ENCODE measurements around the gene TNFRSF11A. TPM values are rescaled to one million over a fixed set of nuclear protein-coding genes. Genes with fewer than 3 reads are reported as not detected.

The TNFRSF11A gene
- total RNA-seq, 1 donor from 2014 or later, result 8.9 TPM

DNA sequence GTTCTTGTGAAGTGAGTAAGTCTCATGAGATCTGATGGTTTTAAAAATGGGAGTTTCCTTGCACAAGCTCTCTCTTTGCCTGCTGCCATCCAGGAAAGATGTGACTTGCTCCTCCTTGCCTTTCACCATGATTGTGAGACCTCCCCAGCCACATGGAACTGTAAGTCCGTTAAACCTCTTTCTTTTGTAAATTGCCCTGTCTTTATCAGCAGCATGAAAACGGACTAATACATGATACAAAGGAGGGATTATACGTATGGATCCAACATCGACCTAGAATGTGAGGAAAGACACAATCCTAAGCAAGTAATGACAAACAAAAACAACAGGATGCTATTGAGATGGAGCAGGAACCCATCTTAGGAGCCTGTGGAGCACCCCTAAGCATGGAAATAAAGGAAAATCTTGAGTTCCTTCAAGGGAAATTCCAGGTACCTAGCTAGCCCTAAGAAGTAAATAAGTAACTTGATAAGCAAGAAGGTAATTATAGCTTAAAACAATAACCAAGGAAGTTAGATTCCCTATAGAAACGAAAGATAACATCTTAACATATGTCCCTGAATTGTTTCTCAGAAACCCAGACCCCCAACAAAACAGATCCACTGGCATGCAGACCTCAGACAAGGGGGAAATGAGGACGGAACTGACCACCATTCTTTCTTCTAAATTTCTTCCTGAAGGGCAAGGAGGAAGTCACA, 1.5 kb upstream of the TNFRSF11A start:
- Histone ChIP-seq H3K9me3 (ENCODE audit: control insufficient read depth in 3 of 3, low read length in 3 of 3) (no peaks in the 10 kb centered on the region), H3K27ac (ENCODE audit: low read depth, low read length) (no peak overlapping the region), H3K27me3 (ENCODE audit: control insufficient read depth in 3 of 3, insufficient read depth in 3 of 3, low read length in 3 of 3) (peaks cover 45 to 52% (median 48%) of the 10 kb centered on the region in 3 donors), H3K9ac (ENCODE audit: low read depth in 1 of 3, low read length in 3 of 3) (no peak overlapping the region), H3K4me1 (ENCODE audit: control insufficient read depth in 3 of 3, insufficient read depth in 3 of 3, low read length in 3 of 3) (peaks cover 12 to 18% (median 15%) of the 10 kb centered on the region in 3 donors), H3K4me3 (ENCODE audit: low read length in 3 of 3) (no peak overlapping the region), H3K36me3 (ENCODE audit: control insufficient read depth in 3 of 3, insufficient read depth in 3 of 3, low read length in 3 of 3) (no peaks in the 10 kb centered on the region)

DNA sequence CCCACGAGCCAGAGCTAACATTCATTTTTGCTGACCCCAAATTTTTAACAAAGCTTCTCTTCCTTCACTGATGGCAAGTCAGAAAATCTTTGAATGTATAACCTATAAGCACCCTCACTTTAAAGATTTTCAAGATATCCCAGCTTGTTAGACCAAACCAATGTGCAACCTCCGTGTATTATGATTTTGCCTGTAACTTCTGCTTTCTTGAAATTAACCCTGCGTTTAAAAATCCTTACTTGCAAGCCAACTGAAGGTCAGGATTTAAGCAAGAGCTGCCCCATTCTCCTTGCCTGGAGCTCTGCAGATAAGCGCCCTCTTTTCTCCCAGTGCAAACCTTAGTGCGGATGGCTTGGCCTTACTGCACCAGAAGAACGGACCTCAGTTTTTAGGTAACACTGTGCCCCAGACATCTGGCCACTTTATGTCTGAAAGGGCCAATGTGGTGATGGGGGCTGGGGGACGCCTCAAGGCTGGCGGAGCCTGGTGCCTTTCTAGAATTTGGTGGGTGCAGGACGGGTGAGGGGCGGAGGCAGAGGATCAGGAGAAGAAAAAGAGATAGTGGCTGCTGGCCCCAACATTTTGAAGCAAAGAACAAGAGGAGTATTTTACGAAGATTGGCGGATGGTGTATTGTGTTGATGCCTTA, 805 bp upstream of the TNFRSF11A start:
- Histone ChIP-seq H3K9ac (ENCODE audit: low read depth in 1 of 3, low read length in 3 of 3) (no peak overlapping the region), H3K27me3 (ENCODE audit: control insufficient read depth in 3 of 3, insufficient read depth in 3 of 3, low read length in 3 of 3) (peaks cover 52 to 57% (median 53%) of the 10 kb centered on the region in 3 donors), H3K4me1 (ENCODE audit: control insufficient read depth in 3 of 3, insufficient read depth in 3 of 3, low read length in 3 of 3) (peaks cover 12 to 18% (median 15%) of the 10 kb centered on the region in 3 donors), H3K9me3 (ENCODE audit: control insufficient read depth in 3 of 3, low read length in 3 of 3) (no peaks in the 10 kb centered on the region), H3K4me3 (ENCODE audit: low read length in 3 of 3) (no peak overlapping the region), H3K36me3 (ENCODE audit: control insufficient read depth in 3 of 3, insufficient read depth in 3 of 3, low read length in 3 of 3) (no peaks in the 10 kb centered on the region), H3K27ac (ENCODE audit: low read depth, low read length) (no peak overlapping the region)

DNA sequence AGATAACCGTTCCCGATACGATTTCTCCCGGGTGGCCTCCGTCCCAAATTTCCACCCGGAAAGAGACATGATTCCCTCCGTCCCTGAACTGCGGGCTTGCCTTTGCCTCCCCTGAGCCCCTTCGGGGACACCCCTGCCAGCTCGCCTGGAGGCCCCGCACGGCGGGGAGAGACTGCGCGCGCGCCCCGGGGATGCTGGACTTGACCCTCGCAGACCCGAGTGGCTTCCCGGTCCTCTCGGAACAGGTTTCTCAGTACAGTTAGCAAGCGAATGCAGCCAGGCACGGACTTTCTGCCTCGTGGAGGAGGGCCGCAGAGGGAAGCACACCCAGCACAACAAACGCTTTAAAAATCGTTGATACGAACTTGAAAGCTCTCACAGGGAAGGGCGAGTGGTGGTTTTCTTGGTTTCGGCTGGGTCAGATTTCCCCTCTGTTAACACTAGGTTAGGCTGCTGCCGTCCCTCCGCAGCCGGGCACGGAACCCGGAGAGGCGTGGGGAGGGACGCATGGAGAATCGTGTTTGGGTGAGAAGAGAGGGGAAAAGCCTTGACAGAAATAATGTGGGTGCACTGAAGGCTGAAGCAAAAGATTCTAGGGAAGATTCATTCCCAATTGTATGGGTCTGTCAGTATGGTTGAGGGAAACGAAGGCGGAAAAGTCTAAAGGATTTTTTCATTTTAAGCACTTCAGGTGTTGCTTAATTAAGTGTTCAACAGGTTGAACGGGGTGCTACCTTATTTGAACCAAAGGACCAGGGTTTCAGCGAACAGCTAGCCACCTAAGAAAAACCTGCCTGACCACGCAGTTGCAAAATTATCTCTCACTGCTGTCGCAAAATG, 916 bp downstream of the TNFRSF11A start:
- Histone ChIP-seq H3K27ac (ENCODE audit: low read depth, low read length) (no peak overlapping the region), H3K36me3 (ENCODE audit: control insufficient read depth in 3 of 3, insufficient read depth in 3 of 3, low read length in 3 of 3) (no peaks in the 10 kb centered on the region), H3K4me3 (ENCODE audit: low read length in 3 of 3) (peak overlapping the region; percentile 54 to 70 (median 65)), H3K4me1 (ENCODE audit: control insufficient read depth in 3 of 3, insufficient read depth in 3 of 3, low read length in 3 of 3) (peaks cover 12 to 22% (median 15%) of the 10 kb centered on the region in 3 donors), H3K27me3 (ENCODE audit: control insufficient read depth in 3 of 3, insufficient read depth in 3 of 3, low read length in 3 of 3) (peaks cover 65 to 67% (median 65%) of the 10 kb centered on the region in 3 donors), H3K9ac (ENCODE audit: low read depth in 1 of 3, low read length in 3 of 3) (peak overlapping the region; percentile 8 to 46 (median 20)), H3K9me3 (ENCODE audit: control insufficient read depth in 3 of 3, low read length in 3 of 3) (no peaks in the 10 kb centered on the region)

DNA sequence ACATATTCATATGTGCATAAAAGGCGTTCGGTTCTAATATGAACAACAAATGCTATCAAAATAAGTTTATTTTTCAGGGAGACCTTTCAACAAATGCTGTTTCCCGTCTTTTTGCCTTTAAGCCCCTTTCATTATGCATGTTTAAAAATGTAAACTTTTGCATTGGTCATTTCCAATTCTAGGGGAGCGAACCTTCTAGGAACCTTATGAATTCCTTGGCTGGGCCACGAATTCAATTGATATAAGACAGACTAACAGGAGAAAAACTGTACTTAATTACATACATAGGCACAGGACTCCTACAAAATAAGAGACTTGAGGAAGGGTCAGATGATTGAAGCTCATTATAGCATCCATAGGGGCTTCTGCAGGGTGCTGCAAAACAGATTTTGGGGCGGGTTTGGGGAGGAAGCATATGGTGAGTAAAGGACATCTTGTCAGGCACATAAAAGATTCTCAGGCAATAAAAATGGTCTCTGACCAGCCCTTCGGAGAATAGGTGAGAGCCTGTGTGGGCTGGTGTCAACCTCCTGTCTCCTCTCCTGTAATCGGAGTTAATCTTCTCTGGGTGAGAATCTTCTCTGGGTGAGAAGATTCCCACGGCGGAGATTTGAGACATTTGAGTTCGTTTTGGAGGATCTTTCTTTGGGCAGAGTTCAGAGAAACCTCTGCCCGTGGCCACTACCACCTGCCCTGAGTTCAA, 1.7 kb downstream of the TNFRSF11A start:
- H3K36me3 ChIP-seq (ENCODE audit: control insufficient read depth in 3 of 3, insufficient read depth in 3 of 3, low read length in 3 of 3), result no peaks in the 10 kb centered on the region
- H3K4me1 ChIP-seq (ENCODE audit: control insufficient read depth in 3 of 3, insufficient read depth in 3 of 3, low read length in 3 of 3), result peaks cover 12 to 22% (median 15%) of the 10 kb centered on the region in 3 donors
- peak overlapping the region in 2 of 3 donors; percentile 54 to 70 for H3K4me3 ChIP-seq (ENCODE audit: low read length in 3 of 3)
- H3K9me3 ChIP-seq (ENCODE audit: control insufficient read depth in 3 of 3, low read length in 3 of 3), result no peaks in the 10 kb centered on the region
- no peak overlapping the region for H3K27ac ChIP-seq (ENCODE audit: low read depth, low read length)
- H3K27me3 ChIP-seq (ENCODE audit: control insufficient read depth in 3 of 3, insufficient read depth in 3 of 3, low read length in 3 of 3), result peaks cover 65 to 70% (median 69%) of the 10 kb centered on the region in 3 donors
- H3K9ac ChIP-seq (ENCODE audit: low read depth in 1 of 3, low read length in 3 of 3), result no peak overlapping the region

DNA sequence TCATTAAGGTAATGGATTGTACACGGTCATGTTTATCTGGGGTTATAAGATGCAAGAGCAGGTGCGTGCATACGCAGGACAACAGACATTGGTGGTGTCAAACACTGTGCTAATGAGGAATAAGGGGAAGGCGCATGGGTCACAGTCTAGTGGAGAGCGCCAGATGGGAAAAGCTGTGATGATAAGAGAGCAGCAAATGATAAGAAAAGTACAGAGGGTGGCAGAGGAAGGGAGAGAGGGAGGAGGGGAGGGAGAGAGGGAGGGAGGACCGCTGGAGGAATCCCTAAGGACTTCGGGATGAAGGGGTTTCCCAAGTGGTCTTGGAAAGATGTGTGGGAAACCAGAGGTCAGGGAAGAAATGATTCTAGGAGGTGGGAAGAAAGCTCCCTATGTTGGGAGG, 2.9 kb downstream of the TNFRSF11A start:
- H3K9me3 ChIP-seq (ENCODE audit: control insufficient read depth in 3 of 3, low read length in 3 of 3), result no peaks in the 10 kb centered on the region
- H3K27ac ChIP-seq (ENCODE audit: low read depth, low read length), result no peak overlapping the region
- peaks cover 12 to 22% (median 15%) of the 10 kb centered on the region in 3 donors for H3K4me1 ChIP-seq (ENCODE audit: control insufficient read depth in 3 of 3, insufficient read depth in 3 of 3, low read length in 3 of 3)
- H3K27me3 ChIP-seq (ENCODE audit: control insufficient read depth in 3 of 3, insufficient read depth in 3 of 3, low read length in 3 of 3), result peaks cover 62 to 78% (median 72%) of the 10 kb centered on the region in 3 donors
- no peak overlapping the region for H3K4me3 ChIP-seq (ENCODE audit: low read length in 3 of 3)
- no peak overlapping the region for H3K9ac ChIP-seq (ENCODE audit: low read depth in 1 of 3, low read length in 3 of 3)
- no peaks in the 10 kb centered on the region for H3K36me3 ChIP-seq (ENCODE audit: control insufficient read depth in 3 of 3, insufficient read depth in 3 of 3, low read length in 3 of 3)

DNA sequence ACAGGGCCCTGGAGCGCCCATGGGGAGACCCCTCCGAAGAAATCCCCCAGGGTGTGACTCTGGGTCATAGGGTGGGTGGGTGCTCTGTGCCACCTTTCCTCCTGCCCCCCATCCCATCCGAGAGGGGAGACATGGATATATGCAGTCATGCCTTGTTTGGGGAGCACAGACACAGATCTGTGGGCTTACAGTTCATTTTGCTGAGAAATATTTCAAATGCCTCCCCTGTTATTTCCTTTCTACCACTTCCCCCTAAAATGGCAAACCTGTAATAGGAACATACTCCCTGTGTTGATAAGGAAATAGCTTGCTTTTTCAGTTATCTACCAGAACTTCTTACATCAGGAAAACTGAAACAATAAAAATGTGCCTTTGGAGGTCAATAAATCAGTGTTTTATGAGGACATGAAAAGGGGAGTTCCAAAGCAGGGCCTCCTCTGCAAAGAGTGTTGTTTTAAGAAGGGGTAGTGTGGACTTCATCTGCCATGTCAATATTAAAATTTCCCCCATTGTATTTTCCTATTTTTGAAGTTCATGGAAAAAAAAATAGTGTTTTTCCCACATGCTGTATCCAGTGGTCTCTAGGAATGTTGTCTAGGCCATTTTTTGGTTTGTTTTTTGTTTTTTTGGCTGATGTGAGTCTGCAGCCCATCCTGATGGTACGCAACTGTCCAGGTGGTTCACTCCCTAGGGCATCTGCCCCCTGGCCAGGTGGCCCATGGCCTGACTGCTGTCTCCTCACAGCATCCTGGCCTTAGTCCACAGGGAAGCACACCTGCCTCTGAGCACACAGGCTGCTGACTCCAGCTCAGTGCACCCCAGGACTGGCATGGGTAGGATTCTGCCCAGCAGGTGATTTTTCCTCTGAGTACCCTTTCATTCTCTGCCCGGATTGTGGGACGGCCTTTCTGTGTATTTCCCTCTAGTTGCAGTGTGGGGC, 3.7 kb downstream of the TNFRSF11A start:
- H3K36me3 ChIP-seq (ENCODE audit: control insufficient read depth in 3 of 3, insufficient read depth in 3 of 3, low read length in 3 of 3), result no peaks in the 10 kb centered on the region
- H3K27me3 ChIP-seq (ENCODE audit: control insufficient read depth in 3 of 3, insufficient read depth in 3 of 3, low read length in 3 of 3), result peaks cover 57 to 76% (median 65%) of the 10 kb centered on the region in 3 donors
- H3K4me3 ChIP-seq (ENCODE audit: low read length in 3 of 3), result no peak overlapping the region
- no peak overlapping the region for H3K27ac ChIP-seq (ENCODE audit: low read depth, low read length)
- H3K9ac ChIP-seq (ENCODE audit: low read depth in 1 of 3, low read length in 3 of 3), result no peak overlapping the region
- peaks cover 12 to 22% (median 15%) of the 10 kb centered on the region in 3 donors for H3K4me1 ChIP-seq (ENCODE audit: control insufficient read depth in 3 of 3, insufficient read depth in 3 of 3, low read length in 3 of 3)
- no peaks in the 10 kb centered on the region for H3K9me3 ChIP-seq (ENCODE audit: control insufficient read depth in 3 of 3, low read length in 3 of 3)

DNA sequence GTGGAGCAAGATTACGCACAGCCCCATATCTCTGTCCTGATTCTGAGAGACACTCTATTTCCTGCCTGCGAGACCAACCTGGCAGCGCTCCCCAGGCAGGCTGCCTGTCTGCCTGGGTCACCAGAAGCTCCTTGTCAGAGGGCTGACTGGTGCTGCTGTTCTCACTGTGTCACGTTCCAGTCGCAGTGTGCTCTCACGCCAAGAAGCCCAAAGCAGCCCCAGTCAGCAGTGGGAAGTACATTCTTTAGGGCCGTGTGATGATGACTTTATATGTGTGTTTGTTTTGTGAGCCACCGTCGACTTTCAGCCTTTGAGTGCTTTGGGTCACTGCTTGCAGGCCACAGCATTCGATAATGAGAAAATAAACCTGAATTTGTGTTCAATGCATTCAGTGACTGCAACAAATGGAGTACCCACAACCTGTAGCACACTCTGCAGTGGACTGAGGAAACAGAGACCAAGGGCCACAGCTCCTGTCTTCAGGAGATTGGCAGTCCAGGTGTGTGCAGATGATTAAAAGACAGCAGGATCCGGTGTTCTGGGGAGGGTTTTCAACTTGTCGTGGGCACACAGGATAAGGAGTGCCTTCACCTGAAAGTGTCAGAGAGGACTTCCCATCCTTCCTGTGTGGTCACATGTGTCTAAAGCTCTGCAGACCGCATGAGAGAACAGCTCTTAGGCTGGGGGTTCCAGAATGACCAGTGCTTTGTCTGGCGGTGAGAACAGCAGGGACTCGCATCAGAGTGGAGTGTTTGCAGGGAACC, 4.8 kb downstream of the TNFRSF11A start:
- no peaks in the 10 kb centered on the region for H3K9me3 ChIP-seq (ENCODE audit: control insufficient read depth in 3 of 3, low read length in 3 of 3)
- H3K4me1 ChIP-seq (ENCODE audit: control insufficient read depth in 3 of 3, insufficient read depth in 3 of 3, low read length in 3 of 3), result peaks cover 12 to 22% (median 13%) of the 10 kb centered on the region in 3 donors
- H3K9ac ChIP-seq (ENCODE audit: low read depth in 1 of 3, low read length in 3 of 3), result no peak overlapping the region
- H3K4me3 ChIP-seq (ENCODE audit: low read length in 3 of 3), result no peak overlapping the region
- peaks cover 50 to 70% (median 57%) of the 10 kb centered on the region in 3 donors for H3K27me3 ChIP-seq (ENCODE audit: control insufficient read depth in 3 of 3, insufficient read depth in 3 of 3, low read length in 3 of 3)
- no peak overlapping the region for H3K27ac ChIP-seq (ENCODE audit: low read depth, low read length)
- no peaks in the 10 kb centered on the region for H3K36me3 ChIP-seq (ENCODE audit: control insufficient read depth in 3 of 3, insufficient read depth in 3 of 3, low read length in 3 of 3)

DNA sequence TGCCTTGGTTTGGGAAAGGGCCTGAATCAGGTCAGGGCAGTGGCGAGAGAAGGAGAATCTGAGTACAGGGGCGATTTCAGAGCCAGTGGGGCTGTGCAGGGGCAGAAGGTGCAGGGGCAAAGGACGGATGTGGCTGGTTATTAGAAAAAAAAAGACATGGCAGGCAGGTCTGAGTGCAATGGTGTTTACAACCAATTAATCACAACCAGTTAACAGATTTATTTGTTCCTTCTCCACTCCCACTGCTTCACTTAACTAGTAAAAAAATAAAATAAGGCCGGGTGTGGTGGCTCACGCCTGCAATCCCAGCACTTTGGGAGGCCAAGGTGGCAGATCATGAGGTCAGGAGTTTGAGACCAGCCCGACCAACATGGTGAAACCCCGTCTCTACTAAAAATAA, 5.5 kb downstream of the TNFRSF11A start:
- no peaks in the 10 kb centered on the region for H3K9me3 ChIP-seq (ENCODE audit: control insufficient read depth in 3 of 3, low read length in 3 of 3)
- H3K36me3 ChIP-seq (ENCODE audit: control insufficient read depth in 3 of 3, insufficient read depth in 3 of 3, low read length in 3 of 3), result no peaks in the 10 kb centered on the region
- H3K27me3 ChIP-seq (ENCODE audit: control insufficient read depth in 3 of 3, insufficient read depth in 3 of 3, low read length in 3 of 3), result peaks cover 47 to 67% (median 53%) of the 10 kb centered on the region in 3 donors
- H3K4me1 ChIP-seq (ENCODE audit: control insufficient read depth in 3 of 3, insufficient read depth in 3 of 3, low read length in 3 of 3), result peaks cover 8 to 18% (median 10%) of the 10 kb centered on the region in 3 donors
- no peak overlapping the region for H3K27ac ChIP-seq (ENCODE audit: low read depth, low read length)
- no peak overlapping the region for H3K4me3 ChIP-seq (ENCODE audit: low read length in 3 of 3)
- H3K9ac ChIP-seq (ENCODE audit: low read depth in 1 of 3, low read length in 3 of 3), result no peak overlapping the region

All from skeletal muscle tissue (tissue), 4 donors.